ENCODE data around the gene IGF2BP1. TPM values are rescaled to one million over a fixed set of nuclear protein-coding genes. Genes with fewer than 3 reads are reported as not detected.

Gene IGF2BP1
- total RNA-seq (2021; fragmentation: NEBNext Ultra II Directional; extraction: Animal tissue kit (Norgen Biotek cat#: 25700)), result 10 to 100 TPM; 26.5 to 65.4 (median 60.0) TPM
- long read RNA-seq, full-length matches to known transcripts, result 11 of 15 reads
- long read RNA-seq, partial matches to known transcripts, result 0 of 15 reads
- long read RNA-seq, other reads (novel, unspliced or antisense), result 4 of 15 reads

GRCh38 chr17:48997103-48997826 lies at the start of gene IGF2BP1:
IGF2BP1 (plus strand) TSS chr17:48997385; CDS start chr17:48997746, 361 bp downstream.
- peaks cover 18% of the 10 kb centered on the region for H3K36me3 Mint-ChIP-seq (ENCODE audit: low read depth)
- TF ChIP-seq CTCF (IDR thresholded peaks at IDR 0.05), result no peak
- H3K27me3 Mint-ChIP-seq (ENCODE audit: insufficient read depth), result peaks cover 37% of the 10 kb centered on the region
- H3K4me3 Mint-ChIP-seq, result peak within 1 kb of the TSS; percentile 84
- H3K27ac Mint-ChIP-seq, result peak within 1 kb of the TSS; percentile 89
- peak; percentile 38 for DNase-seq
- H3K4me1 Mint-ChIP-seq (ENCODE audit: low read depth), result peaks cover 52% of the 10 kb centered on the region
- H3K9me3 Mint-ChIP-seq, result no peaks in the 10 kb centered on the region

GRCh38 chr17:48951572-48951971 lies 45.6 kb upstream of the IGF2BP1 start:
- Mint-ChIP-seq H3K4me3 (no peak overlapping the region), H3K4me1 (ENCODE audit: low read depth) (peaks cover 17% of the 10 kb centered on the region), H3K27ac (no peak overlapping the region), H3K27me3 (ENCODE audit: insufficient read depth) (peaks cover 3% of the 10 kb centered on the region; the same call in 1 of the 2 replicates), H3K36me3 (ENCODE audit: low read depth) (no peaks in the 10 kb centered on the region), H3K9me3 (no peaks in the 10 kb centered on the region)
- no peak for DNase-seq
- no peak for TF ChIP-seq CTCF (IDR thresholded peaks at IDR 0.05)

GRCh38 chr17:48952904-48953303 lies 44.3 kb upstream of the IGF2BP1 start:
- Mint-ChIP-seq H3K36me3 (ENCODE audit: low read depth) (no peaks in the 10 kb centered on the region), H3K27me3 (ENCODE audit: insufficient read depth) (peaks cover 1% of the 10 kb centered on the region; the same call in 1 of the 2 replicates), H3K27ac (peak overlapping the region; percentile 14; the same call in 1 of the 2 replicates), H3K9me3 (no peaks in the 10 kb centered on the region), H3K4me3 (peak overlapping the region; percentile 44; the same call in 1 of the 2 replicates), H3K4me1 (ENCODE audit: low read depth) (peaks cover 21% of the 10 kb centered on the region)
- no peak for TF ChIP-seq CTCF (IDR thresholded peaks at IDR 0.05)
- no peak for DNase-seq

- Mint-ChIP-seq H3K4me3 (no peak overlapping the region), H3K4me1 (ENCODE audit: low read depth) (peaks cover 21% of the 10 kb centered on the region), H3K9me3 (no peaks in the 10 kb centered on the region), H3K36me3 (ENCODE audit: low read depth) (no peaks in the 10 kb centered on the region), H3K27me3 (ENCODE audit: insufficient read depth) (peaks cover 1% of the 10 kb centered on the region; the same call in 1 of the 2 replicates), H3K27ac (no peak overlapping the region; the same call in 1 of the 2 replicates)
- TF ChIP-seq CTCF (IDR thresholded peaks at IDR 0.05), result peak; percentile 78
- DNase-seq, result peak; percentile 52
These were observed 42.9 kb upstream of the IGF2BP1 start for GRCh38 chr17:48954300-48954755.

GRCh38 chr17:48960834-48961515 lies 36.2 kb upstream of the IGF2BP1 start:
- peak overlapping the region; percentile 82 for H3K4me3 Mint-ChIP-seq
- H3K27me3 Mint-ChIP-seq (ENCODE audit: insufficient read depth), result no peaks in the 10 kb centered on the region; the same call in 1 of the 2 replicates
- H3K36me3 Mint-ChIP-seq (ENCODE audit: low read depth), result no peaks in the 10 kb centered on the region
- H3K27ac Mint-ChIP-seq, result peak overlapping the region; percentile 89
- no peak for TF ChIP-seq CTCF (IDR thresholded peaks at IDR 0.05)
- DNase-seq, result no peak
- no peaks in the 10 kb centered on the region for H3K9me3 Mint-ChIP-seq
- H3K4me1 Mint-ChIP-seq (ENCODE audit: low read depth), result peaks cover 32% of the 10 kb centered on the region
